HG03378 (cell line): ENCODE data around the gene ATG101.
A peak's percentile ranks its signal among the peaks of the same experiment; 100 is the strongest.

Experiments
- ATAC-seq: cut with Tn5 transposase; IDR thresholded peaks from one replicate; pipeline ENCODE4 v1.9.1; 2021; ENCODE audit warnings: mild to moderate bottlenecking, moderate library complexity; ENCODE audit not compliant: unreplicated experiment

Gene ATG101, protein sequence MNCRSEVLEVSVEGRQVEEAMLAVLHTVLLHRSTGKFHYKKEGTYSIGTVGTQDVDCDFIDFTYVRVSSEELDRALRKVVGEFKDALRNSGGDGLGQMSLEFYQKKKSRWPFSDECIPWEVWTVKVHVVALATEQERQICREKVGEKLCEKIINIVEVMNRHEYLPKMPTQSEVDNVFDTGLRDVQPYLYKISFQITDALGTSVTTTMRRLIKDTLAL

DNA sequence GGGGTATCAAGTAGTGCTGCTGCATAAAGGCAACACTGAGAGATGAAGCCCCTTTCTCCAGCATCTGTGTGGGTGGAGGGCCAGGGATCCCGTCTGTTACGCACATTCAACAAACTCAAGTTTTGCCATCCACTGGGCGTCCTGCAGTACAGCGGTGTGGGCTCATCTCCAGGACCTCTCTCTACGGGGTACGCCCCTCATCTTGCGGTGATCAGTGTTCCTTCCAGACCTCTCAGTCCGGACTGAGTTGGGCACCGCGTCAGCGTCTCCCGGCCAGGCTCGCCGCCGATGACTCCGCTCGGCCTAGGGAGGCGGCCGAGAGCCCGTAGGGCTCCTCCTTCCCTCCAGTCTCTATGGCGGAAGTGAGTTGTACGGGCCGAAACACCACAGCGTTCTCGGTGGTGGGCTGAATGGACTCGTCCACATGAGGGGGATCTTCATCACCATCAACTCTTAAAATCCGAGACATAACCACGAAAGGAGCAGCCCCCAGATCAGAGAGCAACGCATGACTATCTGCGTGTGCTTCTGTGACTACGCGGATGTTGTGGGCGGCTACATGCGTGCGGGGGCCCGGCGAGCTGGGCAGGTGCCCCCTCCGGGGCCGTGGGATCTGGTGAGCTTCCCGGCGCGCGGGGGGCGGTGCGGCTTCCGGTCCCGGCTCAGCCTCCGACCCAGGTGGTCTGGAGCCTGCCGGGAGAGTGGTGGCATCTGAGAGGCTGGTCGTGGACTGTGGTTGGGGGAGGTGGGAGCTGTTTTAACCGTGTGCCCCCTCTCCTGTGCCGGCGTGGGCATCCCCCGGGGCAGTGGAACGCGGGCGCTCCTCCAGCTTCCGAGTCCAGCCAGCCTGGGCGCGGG lies at the start of gene ATG101:
Gene ATG101, plus strand, starts transcription at position 652 of the 858 bp plus-strand sequence. CDS start 3,673 bp downstream, outside the sequence.
- ATAC-seq = peak; percentile 87

GRCh38 chr12:52020539-52021336 lies 49.0 kb upstream of the ATG101 start:
- ATAC-seq = no peak

DNA sequence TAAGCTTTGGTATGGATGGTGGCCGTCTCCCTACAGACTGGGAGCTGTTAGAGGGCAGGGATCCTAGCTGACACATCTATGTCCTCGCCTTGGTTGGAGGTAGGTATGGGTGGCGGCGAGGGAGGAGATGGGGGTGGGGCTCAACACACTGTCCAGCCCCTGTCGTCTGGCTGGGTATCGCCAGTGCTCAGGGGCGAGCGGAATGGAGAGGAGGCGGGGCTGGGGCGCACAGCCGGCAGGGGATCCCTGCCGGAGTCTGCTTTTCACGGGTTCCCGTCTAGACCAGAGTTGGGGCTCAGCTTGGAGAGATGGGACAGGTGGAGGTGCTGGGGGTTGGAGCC lies 47.0 kb upstream of the ATG101 start:
- no peak for ATAC-seq

GRCh38 chr12:52023182-52023975 lies 46.4 kb upstream of the ATG101 start:
- ATAC-seq = no peak

DNA sequence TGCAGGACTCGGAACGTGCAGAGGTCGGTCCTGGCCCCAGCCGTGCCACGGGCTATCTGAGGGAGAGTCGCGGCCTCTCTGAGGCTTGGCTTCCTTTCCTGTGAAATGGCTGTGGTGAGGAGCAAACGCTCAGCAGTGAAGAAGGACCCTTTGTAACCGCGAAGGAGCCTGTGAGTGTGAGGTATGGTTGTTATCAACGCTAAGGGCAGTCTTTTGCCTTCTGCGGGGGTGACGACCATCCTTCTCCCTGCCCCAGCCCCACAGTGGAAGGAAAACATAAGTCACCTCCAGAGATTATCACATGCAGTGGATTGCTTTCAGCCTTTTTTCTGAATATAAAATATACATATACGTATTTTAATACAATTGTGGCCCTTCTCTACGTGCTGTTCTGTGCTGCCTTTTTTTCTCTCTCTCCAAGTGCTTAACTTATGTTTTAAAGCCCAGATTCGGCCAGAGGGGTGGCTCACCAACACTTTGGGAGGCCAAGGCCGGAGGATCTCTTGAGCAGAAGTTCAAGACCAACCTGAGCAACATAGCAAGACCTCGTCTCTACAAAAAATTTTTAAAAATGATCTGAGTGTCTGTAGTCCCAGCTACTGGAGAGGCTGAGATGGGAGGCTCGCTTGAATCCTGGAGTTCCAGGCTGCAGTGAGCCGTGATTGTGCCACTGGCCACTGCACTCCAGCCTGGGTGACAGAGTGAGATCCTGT lies 45.6 kb upstream of the ATG101 start:
- no peak for ATAC-seq

- no peak for ATAC-seq
Observed at GRCh38 chr12:52024845-52025230, 44.9 kb upstream of the ATG101 start.

DNA sequence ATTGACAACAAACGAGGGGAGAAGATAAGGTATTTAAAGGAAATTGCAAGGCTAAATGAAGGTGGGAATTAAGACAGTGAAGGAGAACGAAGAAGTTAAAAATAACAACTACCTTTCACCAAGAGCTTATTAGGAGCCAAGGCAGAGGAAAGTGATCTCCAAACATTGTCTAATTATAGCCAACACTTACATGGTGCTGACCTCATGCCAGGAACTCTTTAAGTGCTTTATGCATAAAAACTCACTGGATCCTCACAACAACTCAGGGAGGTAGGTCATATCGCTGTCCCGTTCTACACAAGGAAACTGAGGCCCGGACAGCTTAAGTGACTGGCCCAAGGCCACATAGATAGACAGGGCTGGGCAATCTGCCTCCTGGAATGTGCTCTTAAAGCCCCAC lies 43.5 kb upstream of the ATG101 start:
- no peak for ATAC-seq

DNA sequence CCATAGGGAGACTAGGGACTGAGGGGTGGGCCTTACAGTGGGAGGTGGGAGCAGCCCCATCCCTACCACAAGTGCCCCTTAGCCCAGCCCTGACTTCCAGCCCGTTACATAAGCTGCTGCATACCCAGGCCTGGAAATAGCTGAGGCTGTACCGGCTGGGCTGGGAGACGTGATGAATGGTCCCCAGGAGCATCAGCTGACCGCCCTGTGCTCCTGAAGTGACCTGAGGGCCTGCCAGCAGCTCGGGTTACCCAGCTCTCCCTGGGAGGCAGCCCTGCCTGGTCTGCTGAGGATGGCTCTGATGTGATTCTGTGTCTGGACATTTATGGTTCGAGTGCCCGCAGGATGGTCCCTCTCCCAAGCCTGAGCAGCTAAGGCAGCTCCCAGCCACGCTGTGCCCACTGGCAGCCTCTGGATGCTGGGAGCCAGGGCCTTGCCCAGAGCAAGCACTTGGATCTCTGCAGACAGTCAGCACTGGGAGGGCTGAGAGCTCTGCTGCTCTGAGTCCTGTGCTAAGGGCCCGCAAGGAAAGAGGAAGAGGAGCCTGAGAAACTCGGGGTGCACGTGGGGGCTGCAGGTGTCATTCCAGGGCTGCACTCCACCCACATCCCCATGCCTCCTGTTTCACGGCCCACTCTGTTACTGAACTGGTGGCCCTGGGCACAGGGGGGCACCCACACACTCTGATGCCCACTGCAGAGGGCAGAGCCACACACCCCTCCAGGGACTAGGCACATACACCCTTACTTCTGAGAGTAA lies 42.5 kb upstream of the ATG101 start:
- ATAC-seq = no peak

DNA sequence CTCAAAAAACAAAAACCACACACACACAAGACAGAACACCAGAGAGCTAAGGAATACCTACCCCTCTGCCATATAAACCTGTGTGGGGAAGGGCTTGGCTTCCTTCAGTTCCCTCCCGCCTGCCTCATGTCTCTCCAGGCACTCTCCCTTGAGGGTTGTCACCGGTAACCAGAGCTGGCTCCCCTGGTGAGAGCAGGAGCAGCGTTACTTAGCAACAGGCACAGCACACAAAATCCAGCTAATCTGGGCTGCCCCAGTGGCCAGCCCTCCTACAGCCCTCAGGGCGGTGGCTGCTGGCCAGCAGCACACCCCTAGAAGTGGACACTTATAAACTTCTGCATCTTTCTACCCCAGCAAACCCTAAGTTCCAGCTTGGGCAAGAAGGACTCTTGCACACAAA lies 40.1 kb upstream of the ATG101 start:
- ATAC-seq = no peak

DNA sequence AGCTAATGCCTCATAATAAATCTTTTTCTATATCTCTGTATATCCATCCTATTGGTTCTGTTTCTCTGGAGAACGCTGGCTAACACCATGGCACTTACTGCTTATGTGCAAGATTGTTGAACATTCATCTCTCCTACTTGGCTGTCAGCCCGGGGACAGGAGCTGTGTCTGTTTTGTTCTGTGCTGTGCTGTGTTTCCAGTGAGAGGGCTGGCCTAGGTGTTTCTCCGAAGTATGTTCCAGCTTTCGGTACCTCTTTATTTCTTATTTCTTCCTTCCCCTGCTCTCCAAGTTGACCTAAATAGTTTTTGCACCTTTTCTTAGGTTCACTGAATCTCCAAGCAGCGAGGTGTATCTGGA lies 37.4 kb upstream of the ATG101 start:
- ATAC-seq = no peak

DNA sequence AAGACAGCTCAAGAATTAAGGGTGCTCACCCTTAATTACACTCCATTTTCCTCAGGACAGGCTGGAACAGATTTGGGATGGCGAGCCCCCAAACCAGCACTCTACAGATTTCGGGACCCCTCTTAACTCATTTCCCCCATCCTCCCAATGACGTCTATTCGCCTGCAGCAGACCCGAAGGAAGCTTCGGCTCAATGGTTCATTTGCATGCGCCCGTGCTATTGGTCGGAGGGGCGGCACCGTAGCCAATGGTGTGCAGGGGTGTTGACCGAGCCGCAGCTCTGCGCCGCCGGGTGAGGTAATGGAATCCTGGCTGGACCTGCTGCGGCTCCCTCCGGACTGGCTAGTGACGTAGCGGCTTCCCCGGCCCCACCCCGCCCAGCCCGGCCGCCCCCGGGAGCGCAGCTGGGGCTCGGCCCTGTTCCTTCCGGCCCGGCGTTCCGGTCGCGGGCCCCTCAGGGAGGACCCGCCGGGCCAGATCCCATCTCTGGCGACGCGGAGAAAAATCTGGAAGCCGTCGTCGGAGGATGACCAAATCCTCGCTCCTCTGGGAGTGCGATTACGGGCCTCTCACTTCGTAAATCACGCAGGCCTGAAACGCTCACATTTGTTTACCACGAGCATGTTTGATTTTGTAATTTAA lies 36.9 kb upstream of the ATG101 start:
- ATAC-seq = peak; percentile 85

GRCh38 chr12:52033446-52034140 lies 36.2 kb upstream of the ATG101 start:
- no peak for ATAC-seq

- ATAC-seq = no peak
Observed at GRCh38 chr12:52035190-52035589, 34.6 kb upstream of the ATG101 start.

- ATAC-seq = no peak
Observed at GRCh38 chr12:52035926-52036325, 33.9 kb upstream of the ATG101 start.

- peak; percentile 30 for ATAC-seq
Observed at GRCh38 chr12:52036587-52037171, 33.1 kb upstream of the ATG101 start.

DNA sequence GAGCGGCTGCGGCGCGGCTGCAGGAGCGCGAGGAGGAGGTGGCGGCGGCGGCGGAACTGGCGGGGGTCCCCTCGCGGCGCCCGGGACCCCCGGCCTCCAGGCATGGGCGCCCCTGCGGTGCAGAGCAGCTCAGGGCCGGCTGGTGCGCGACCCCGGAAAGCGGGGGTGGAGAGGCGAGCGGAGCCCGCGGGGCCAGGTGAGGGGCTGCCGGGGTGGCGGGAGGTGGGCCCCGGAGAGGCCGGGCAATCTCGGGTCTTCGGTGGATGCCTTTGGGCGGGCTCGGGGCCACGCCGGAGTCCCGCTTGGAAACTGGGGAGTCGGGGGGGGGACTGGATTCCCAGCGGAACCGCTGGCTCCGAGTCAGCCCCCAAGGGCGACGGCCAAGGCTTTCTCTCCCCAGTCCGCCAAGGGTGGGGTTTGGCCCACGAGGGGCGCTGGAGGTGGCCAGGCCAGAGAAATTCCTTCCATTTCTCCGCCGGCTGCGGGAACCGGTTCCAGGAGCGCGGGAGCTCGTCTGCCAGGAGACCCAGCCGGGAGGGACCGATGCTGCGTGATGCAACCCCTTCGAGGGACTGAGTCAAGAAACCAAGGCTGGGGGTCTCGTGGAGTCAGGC lies 32.4 kb upstream of the ATG101 start:
- no peak for ATAC-seq

DNA sequence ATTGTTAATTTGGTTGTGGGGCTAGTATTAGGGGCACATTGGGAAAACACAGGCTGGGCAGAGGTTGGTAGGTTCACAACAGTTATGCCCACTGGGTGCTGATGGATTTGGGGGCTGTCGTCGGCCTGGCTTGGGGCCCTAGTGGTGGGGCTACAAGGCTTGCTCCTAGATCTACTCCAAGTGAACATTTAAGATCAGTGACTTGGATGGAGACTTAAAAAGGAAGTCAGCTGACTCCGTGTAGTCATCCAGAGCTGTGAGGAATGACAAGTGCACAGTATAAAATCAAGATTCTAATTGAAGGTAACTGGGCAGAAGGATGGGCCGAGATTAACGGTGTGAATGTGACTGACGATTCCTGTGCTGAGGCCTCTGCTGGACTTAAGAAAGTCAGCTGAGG lies 31.3 kb upstream of the ATG101 start:
- no peak for ATAC-seq

- ATAC-seq = no peak
Observed at GRCh38 chr12:52041035-52041434, 28.7 kb upstream of the ATG101 start.
